Testis (tissue), 5 donors: Measurements from ENCODE around the gene UBE2E2. TPM values are rescaled to one million over a fixed set of nuclear protein-coding genes. Genes with fewer than 3 reads are reported as not detected.
A peak's percentile ranks its signal among the peaks of the same experiment; 100 is the strongest.

Source experiments
- DNase-seq: peaks from one replicate; pipeline ENCODE4 v3.0.0-alpha.2; 2019
- H3K27ac ChIP-seq, 2 donors: fragments of 200-600 bp; sonication (generic); one replicate each; pipeline ENCODE4 v1.5.1; 2019
- H3K27me3 ChIP-seq: fragments of 200-600 bp; sonication (generic); one replicate; pipeline ENCODE4 v1.5.1; 2019
- H3K36me3 ChIP-seq: fragments of 200-600 bp; sonication (generic); one replicate; pipeline ENCODE4 v1.5.1; 2017; ENCODE audit warnings: low read depth; ENCODE audit errors: missing control alignments
- H3K4me1 ChIP-seq: fragments of 200-600 bp; sonication (generic); one replicate; pipeline ENCODE4 v1.5.1; 2019
- H3K4me3 ChIP-seq, 2 donors: fragments of 200-600 bp; sonication (generic); one replicate each; pipeline ENCODE4 v1.5.1; 2017 to 2019
- H3K9me3 ChIP-seq: fragments of 200-600 bp; sonication (generic); one replicate; pipeline ENCODE4 v1.5.1; 2017
- CTCF ChIP-seq, 3 experiments: fragments of 450-650 bp in 2 of 3; fragments of 200-600 bp in 1 of 3; sonication (generic) in 1 of 3; IDR thresholded peaks; one replicate each; pipeline ENCODE4 v1.5.1; 2016 to 2019; ENCODE audit warnings: antibody characterized with exemption in 3 of 3, mild to moderate bottlenecking in 2 of 3, moderate library complexity in 1 of 3
- POLR2A ChIP-seq: fragments of 450-650 bp; IDR thresholded peaks from one replicate; pipeline ENCODE4 v1.6.1; 2017; ENCODE audit warnings: antibody characterized with exemption, mild to moderate bottlenecking, moderate library complexity
- WGBS, 2 donors: methylation state at CpG; one replicate each; pipeline ENCODE4 v1.1.5; 2018; 5-methylcytosine and 5-hydroxymethylcytosine counted together
- intact Hi-C: fragments of 100-400 bp; cut with DNase I; formaldehyde crosslinking; loops from one replicate; pipeline ENCODE4 v1.15.1; 2023; ENCODE audit warnings: low total_unique reads
- long read RNA-seq, 2 donors: transcript quantifications; one replicate each; lab custom pipeline, GENCODE V29; 2026
- polyA plus RNA-seq: library from polyadenylated mRNA; stranded (reverse); fragments of 350-450 nt; fragmentation: Illumina TruSeq; extraction: RNeasy Lipid Tissue Mini Kit (QIAGEN cat#74804); gene quantifications from one replicate; pipeline ENCODE4 v1.2.3, GENCODE V29; 2014; ENCODE audit warnings: low read depth, low replicate concordance; ENCODE audit not compliant: insufficient read depth
- total RNA-seq, 2 donors: library from RNA; depleted of rRNA; stranded (reverse); fragments of >200 nt; gene quantifications; one replicate each; pipeline ENCODE4 v1.2.3, GENCODE V29; 2016

Gene UBE2E2
- total RNA-seq (10 to 100 TPM; 48.7 to 94.2 TPM), polyA plus RNA-seq (45.5 TPM)
- long read RNA-seq, donor 1, partial matches to known transcripts = 119 of 119 reads
- long read RNA-seq, donor 1, other reads (novel, unspliced or antisense) = 0 of 119 reads
- long read RNA-seq, donor 2, partial matches to known transcripts = 54 of 55 reads
- long read RNA-seq, donor 2, other reads (novel, unspliced or antisense) = 0 of 55 reads

- Histone ChIP-seq H3K9me3 (no peaks in the 10 kb centered on the region), H3K4me3 (peak within 1 kb of the TSS; percentile 81 to 95), H3K4me1 (peaks cover 5% of the 10 kb centered on the region), H3K27ac (peak within 1 kb of the TSS; percentile 90 to 94), H3K36me3 (no peaks in the 10 kb centered on the region), H3K27me3 (no peaks in the 10 kb centered on the region)
- 0 to 1% methylated on average over 27 to 89 of the region's 101 CpGs for WGBS, 2 donors
- intact Hi-C loops = no loop called here
- TF ChIP-seq POLR2A (peak; percentile 19), CTCF (IDR thresholded peaks at IDR 0.05) (no peak)
- DNase-seq = peak; percentile 71
Observed at GRCh38 chr3:23202921-23203707, at the start of gene UBE2E2. TSS of gene UBE2E2 (plus strand) at chr3:23203327.

- Histone ChIP-seq H3K36me3 (no peaks in the 10 kb centered on the region), H3K27ac (no peak overlapping the region), H3K4me1 (no peaks in the 10 kb centered on the region), H3K4me3 (no peak overlapping the region), H3K27me3 (no peaks in the 10 kb centered on the region), H3K9me3 (no peaks in the 10 kb centered on the region)
- intact Hi-C loops = no loop called here
- 39 to 61% methylated on average over 1 of the region's 1 CpG for WGBS, 2 donors
- no peak for DNase-seq
- no peak for TF ChIP-seq CTCF (IDR thresholded peaks at IDR 0.05)
- no peak for TF ChIP-seq POLR2A
Observed at GRCh38 chr3:23153436-23153835, 49.7 kb upstream of the UBE2E2 start.

GRCh38 chr3:23157331-23157730 is 45.8 kb upstream of the UBE2E2 start:
- TF ChIP-seq POLR2A (no peak), CTCF (IDR thresholded peaks at IDR 0.05) (no peak)
- intact Hi-C loops = no loop called here
- Histone ChIP-seq H3K9me3 (no peaks in the 10 kb centered on the region), H3K27ac (no peak overlapping the region), H3K27me3 (no peaks in the 10 kb centered on the region), H3K36me3 (no peaks in the 10 kb centered on the region), H3K4me3 (no peak overlapping the region), H3K4me1 (no peaks in the 10 kb centered on the region)
- no peak for DNase-seq
- 76 to 78% methylated on average over 3 of the region's 3 CpGs for WGBS, 2 donors

GRCh38 chr3:23159929-23160328 is 43.2 kb upstream of the UBE2E2 start:
- intact Hi-C loops = no loop called here
- no peaks in the 10 kb centered on the region for H3K36me3 ChIP-seq
- WGBS, 2 donors = 26 to 34% methylated on average over 2 of the region's 2 CpGs
- H3K4me3 ChIP-seq = no peak overlapping the region
- H3K27me3 ChIP-seq = no peaks in the 10 kb centered on the region
- no peak for TF ChIP-seq POLR2A
- TF ChIP-seq CTCF (IDR thresholded peaks at IDR 0.05) = no peak
- H3K9me3 ChIP-seq = no peaks in the 10 kb centered on the region
- no peaks in the 10 kb centered on the region for H3K4me1 ChIP-seq
- no peak for DNase-seq
- H3K27ac ChIP-seq = no peak overlapping the region
